ENCODE results near the gene BAZ2A. TPM values are rescaled to one million over a fixed set of nuclear protein-coding genes. Genes with fewer than 3 reads are reported as not detected.
A peak's percentile ranks its signal among the peaks of the same experiment; 100 is the strongest.

Gene BAZ2A
- total RNA-seq (2014; rRNA removed; shearing (Covaris generic); ENCODE audit: low replicate concordance), result 43.1 and 48.7 TPM in 2 replicates

- peak within 1 kb of the TSS; percentile 53; the same call in 1 of the 2 replicates for H2AFZ ChIP-seq (ENCODE audit: low read length)
- H3K4me3 ChIP-seq (ENCODE audit: low read length), result peak within 1 kb of the TSS; percentile 99
- peak; percentile 95 for DNase-seq
Measured at GRCh38 chr12:56630180-56630632, at the start of gene BAZ2A. BAZ2A (minus strand) TSS chr12:56630326; CDS start chr12:56617530, 12,796 bp downstream.

GRCh38 chr12:56678852-56679251, 48.7 kb upstream of the BAZ2A start:
- peaks cover 96% of the 10 kb centered on the region for H3K79me2 ChIP-seq (ENCODE audit: low read length)
- H4K20me1 ChIP-seq (ENCODE audit: insufficient read depth, low read depth, low read length), result peaks cover 66% of the 10 kb centered on the region
- H2AFZ ChIP-seq (ENCODE audit: low read length), result no peak overlapping the region
- peaks cover 20% of the 10 kb centered on the region; the same call in 1 of the 2 replicates for H3K36me3 ChIP-seq (ENCODE audit: insufficient read depth, low read length)
- H3K4me1 ChIP-seq (ENCODE audit: low read length), result no peaks in the 10 kb centered on the region
- no peak overlapping the region for H3K9ac ChIP-seq (ENCODE audit: low read length)
- H3K27me3 ChIP-seq (ENCODE audit: low read length), result no peaks in the 10 kb centered on the region
- H3K27ac ChIP-seq (ENCODE audit: low read length), result no peak overlapping the region
- H3K4me2 ChIP-seq (ENCODE audit: low read depth, low read length, poor library complexity, severe bottlenecking), result no peak overlapping the region
- no peak for DNase-seq
- H3K9me2 ChIP-seq (replicated peaks; ENCODE audit: insufficient read depth, low read length), result no peaks in the 10 kb centered on the region
- H3K9me3 ChIP-seq (ENCODE audit: low read length), result no peaks in the 10 kb centered on the region
- H3K4me3 ChIP-seq (ENCODE audit: low read length), result no peak overlapping the region

More at GRCh38 chr12:56630180-56630632, at the start of gene BAZ2A:
- H3K27ac ChIP-seq (ENCODE audit: low read length), result peak within 1 kb of the TSS; percentile 76
- peaks cover 69% of the 10 kb centered on the region for H3K4me1 ChIP-seq (ENCODE audit: low read length)
- peaks cover 7% of the 10 kb centered on the region; the same call in 1 of the 2 replicates for H3K36me3 ChIP-seq (ENCODE audit: insufficient read depth, low read length)
- H3K9me3 ChIP-seq (ENCODE audit: low read length), result no peaks in the 10 kb centered on the region
- peak within 1 kb of the TSS; percentile 93 for H3K4me2 ChIP-seq (ENCODE audit: low read depth, low read length, poor library complexity, severe bottlenecking)
- H3K27me3 ChIP-seq (ENCODE audit: low read length), result no peaks in the 10 kb centered on the region
- no peaks in the 10 kb centered on the region for H3K9me2 ChIP-seq (replicated peaks; ENCODE audit: insufficient read depth, low read length)
- peaks cover 49% of the 10 kb centered on the region for H3K79me2 ChIP-seq (ENCODE audit: low read length)
- peak within 1 kb of the TSS; percentile 99 for H3K9ac ChIP-seq (ENCODE audit: low read length)
- H4K20me1 ChIP-seq (ENCODE audit: insufficient read depth, low read depth, low read length), result peaks cover 8% of the 10 kb centered on the region; the same call in 1 of the 2 replicates

GRCh38 chr12:56677680-56678079, 47.6 kb upstream of the BAZ2A start:
- Histone ChIP-seq H3K79me2 (ENCODE audit: low read length) (peaks cover 93% of the 10 kb centered on the region), H3K36me3 (ENCODE audit: insufficient read depth, low read length) (peaks cover 25% of the 10 kb centered on the region; the same call in 1 of the 2 replicates), H3K9me2 (replicated peaks; ENCODE audit: insufficient read depth, low read length) (no peaks in the 10 kb centered on the region), H3K9ac (ENCODE audit: low read length) (no peak overlapping the region), H3K27me3 (ENCODE audit: low read length) (no peaks in the 10 kb centered on the region), H3K9me3 (ENCODE audit: low read length) (no peaks in the 10 kb centered on the region), H3K4me2 (ENCODE audit: low read depth, low read length, poor library complexity, severe bottlenecking) (no peak overlapping the region), H2AFZ (ENCODE audit: low read length) (no peak overlapping the region), H3K27ac (ENCODE audit: low read length) (no peak overlapping the region), H3K4me1 (ENCODE audit: low read length) (no peaks in the 10 kb centered on the region), H3K4me3 (ENCODE audit: low read length) (no peak overlapping the region), H4K20me1 (ENCODE audit: insufficient read depth, low read depth, low read length) (peaks cover 69% of the 10 kb centered on the region)
- no peak for DNase-seq

GRCh38 chr12:56676851-56677580, 46.9 kb upstream of the BAZ2A start:
- DNase-seq, result no peak
- H3K27ac ChIP-seq (ENCODE audit: low read length), result no peak overlapping the region
- H3K9me3 ChIP-seq (ENCODE audit: low read length), result no peaks in the 10 kb centered on the region
- H3K4me1 ChIP-seq (ENCODE audit: low read length), result no peaks in the 10 kb centered on the region
- no peak overlapping the region for H2AFZ ChIP-seq (ENCODE audit: low read length)
- H4K20me1 ChIP-seq (ENCODE audit: insufficient read depth, low read depth, low read length), result peaks cover 66% of the 10 kb centered on the region
- no peak overlapping the region for H3K9ac ChIP-seq (ENCODE audit: low read length)
- peaks cover 28% of the 10 kb centered on the region for H3K36me3 ChIP-seq (ENCODE audit: insufficient read depth, low read length)
- peaks cover 93% of the 10 kb centered on the region for H3K79me2 ChIP-seq (ENCODE audit: low read length)
- H3K4me3 ChIP-seq (ENCODE audit: low read length), result no peak overlapping the region
- no peaks in the 10 kb centered on the region for H3K9me2 ChIP-seq (replicated peaks; ENCODE audit: insufficient read depth, low read length)
- H3K27me3 ChIP-seq (ENCODE audit: low read length), result no peaks in the 10 kb centered on the region
- H3K4me2 ChIP-seq (ENCODE audit: low read depth, low read length, poor library complexity, severe bottlenecking), result no peak overlapping the region

- Histone ChIP-seq H3K4me3 (ENCODE audit: low read length) (no peak overlapping the region), H3K27me3 (ENCODE audit: low read length) (no peaks in the 10 kb centered on the region), H3K4me1 (ENCODE audit: low read length) (no peaks in the 10 kb centered on the region), H3K9me3 (ENCODE audit: low read length) (no peaks in the 10 kb centered on the region), H2AFZ (ENCODE audit: low read length) (no peak overlapping the region), H3K79me2 (ENCODE audit: low read length) (peaks cover 64% of the 10 kb centered on the region), H3K9ac (ENCODE audit: low read length) (no peak overlapping the region), H4K20me1 (ENCODE audit: insufficient read depth, low read depth, low read length) (peaks cover 30% of the 10 kb centered on the region), H3K27ac (ENCODE audit: low read length) (no peak overlapping the region), H3K4me2 (ENCODE audit: low read depth, low read length, poor library complexity, severe bottlenecking) (no peak overlapping the region), H3K36me3 (ENCODE audit: insufficient read depth, low read length) (peaks cover 57% of the 10 kb centered on the region), H3K9me2 (replicated peaks; ENCODE audit: insufficient read depth, low read length) (no peaks in the 10 kb centered on the region)
- DNase-seq, result no peak
Measured at GRCh38 chr12:56671608-56672007, 41.5 kb upstream of the BAZ2A start.

- peaks cover 58% of the 10 kb centered on the region for H3K79me2 ChIP-seq (ENCODE audit: low read length)
- no peak overlapping the region for H3K4me2 ChIP-seq (ENCODE audit: low read depth, low read length, poor library complexity, severe bottlenecking)
- no peaks in the 10 kb centered on the region for H3K9me3 ChIP-seq (ENCODE audit: low read length)
- no peak overlapping the region for H3K9ac ChIP-seq (ENCODE audit: low read length)
- no peak overlapping the region for H2AFZ ChIP-seq (ENCODE audit: low read length)
- no peak overlapping the region for H3K4me3 ChIP-seq (ENCODE audit: low read length)
- no peaks in the 10 kb centered on the region for H3K4me1 ChIP-seq (ENCODE audit: low read length)
- no peaks in the 10 kb centered on the region for H3K27me3 ChIP-seq (ENCODE audit: low read length)
- peaks cover 64% of the 10 kb centered on the region for H3K36me3 ChIP-seq (ENCODE audit: insufficient read depth, low read length)
- DNase-seq, result no peak
- no peaks in the 10 kb centered on the region for H3K9me2 ChIP-seq (replicated peaks; ENCODE audit: insufficient read depth, low read length)
- H4K20me1 ChIP-seq (ENCODE audit: insufficient read depth, low read depth, low read length), result peaks cover 29% of the 10 kb centered on the region
- no peak overlapping the region for H3K27ac ChIP-seq (ENCODE audit: low read length)
Measured at GRCh38 chr12:56670836-56671235, 40.7 kb upstream of the BAZ2A start.

GRCh38 chr12:56668197-56668457, 38.0 kb upstream of the BAZ2A start:
- Histone ChIP-seq H3K36me3 (ENCODE audit: insufficient read depth, low read length) (peaks cover 81% of the 10 kb centered on the region), H3K4me2 (ENCODE audit: low read depth, low read length, poor library complexity, severe bottlenecking) (no peak overlapping the region), H4K20me1 (ENCODE audit: insufficient read depth, low read depth, low read length) (peaks cover 13% of the 10 kb centered on the region), H3K4me3 (ENCODE audit: low read length) (no peak overlapping the region), H3K9me2 (replicated peaks; ENCODE audit: insufficient read depth, low read length) (no peaks in the 10 kb centered on the region), H3K4me1 (ENCODE audit: low read length) (no peaks in the 10 kb centered on the region), H3K9ac (ENCODE audit: low read length) (no peak overlapping the region), H3K27ac (ENCODE audit: low read length) (no peak overlapping the region), H3K27me3 (ENCODE audit: low read length) (no peaks in the 10 kb centered on the region), H2AFZ (ENCODE audit: low read length) (no peak overlapping the region), H3K79me2 (ENCODE audit: low read length) (peaks cover 38% of the 10 kb centered on the region), H3K9me3 (ENCODE audit: low read length) (no peaks in the 10 kb centered on the region)
- DNase-seq, result no peak

- Histone ChIP-seq H3K4me2 (ENCODE audit: low read depth, low read length, poor library complexity, severe bottlenecking) (no peak overlapping the region), H3K36me3 (ENCODE audit: insufficient read depth, low read length) (peaks cover 29% of the 10 kb centered on the region; the same call in 1 of the 2 replicates)
- no peak for DNase-seq
Measured at GRCh38 chr12:56661979-56662638, 32.0 kb upstream of the BAZ2A start.

More at GRCh38 chr12:56661979-56662638, 32.0 kb upstream of the BAZ2A start:
- no peaks in the 10 kb centered on the region for H3K27me3 ChIP-seq (ENCODE audit: low read length)
- 0 out of 2 replicates have a peak, but pooled peaks cover 3% of the 10 kb centered on the region for H3K79me2 ChIP-seq (ENCODE audit: low read length)
- H3K9ac ChIP-seq (ENCODE audit: low read length), result no peak overlapping the region
- H3K27ac ChIP-seq (ENCODE audit: low read length), result no peak overlapping the region
- H3K4me3 ChIP-seq (ENCODE audit: low read length), result no peak overlapping the region
- H3K4me1 ChIP-seq (ENCODE audit: low read length), result peaks cover 37% of the 10 kb centered on the region
- H2AFZ ChIP-seq (ENCODE audit: low read length), result no peak overlapping the region
- no peaks in the 10 kb centered on the region for H4K20me1 ChIP-seq (ENCODE audit: insufficient read depth, low read depth, low read length)
- no peaks in the 10 kb centered on the region for H3K9me2 ChIP-seq (replicated peaks; ENCODE audit: insufficient read depth, low read length)
- no peaks in the 10 kb centered on the region for H3K9me3 ChIP-seq (ENCODE audit: low read length)
